HK-2 (cell line): ENCODE measurements around the gene TALDO1.
A peak's percentile ranks its signal among the peaks of the same experiment; 100 is the strongest.

Source experiments
- DNase-seq: peaks from one replicate; pipeline ENCODE4 v3.0.0-alpha.2; 2018; ENCODE audit not compliant: unreplicated experiment

Gene TALDO1

GRCh38 chr11:787084-787675 is 39.9 kb downstream of the TALDO1 start:
- DNase-seq = no peak

GRCh38 chr11:788009-788640 is 40.9 kb downstream of the TALDO1 start:
- DNase-seq = no peak

DNA sequence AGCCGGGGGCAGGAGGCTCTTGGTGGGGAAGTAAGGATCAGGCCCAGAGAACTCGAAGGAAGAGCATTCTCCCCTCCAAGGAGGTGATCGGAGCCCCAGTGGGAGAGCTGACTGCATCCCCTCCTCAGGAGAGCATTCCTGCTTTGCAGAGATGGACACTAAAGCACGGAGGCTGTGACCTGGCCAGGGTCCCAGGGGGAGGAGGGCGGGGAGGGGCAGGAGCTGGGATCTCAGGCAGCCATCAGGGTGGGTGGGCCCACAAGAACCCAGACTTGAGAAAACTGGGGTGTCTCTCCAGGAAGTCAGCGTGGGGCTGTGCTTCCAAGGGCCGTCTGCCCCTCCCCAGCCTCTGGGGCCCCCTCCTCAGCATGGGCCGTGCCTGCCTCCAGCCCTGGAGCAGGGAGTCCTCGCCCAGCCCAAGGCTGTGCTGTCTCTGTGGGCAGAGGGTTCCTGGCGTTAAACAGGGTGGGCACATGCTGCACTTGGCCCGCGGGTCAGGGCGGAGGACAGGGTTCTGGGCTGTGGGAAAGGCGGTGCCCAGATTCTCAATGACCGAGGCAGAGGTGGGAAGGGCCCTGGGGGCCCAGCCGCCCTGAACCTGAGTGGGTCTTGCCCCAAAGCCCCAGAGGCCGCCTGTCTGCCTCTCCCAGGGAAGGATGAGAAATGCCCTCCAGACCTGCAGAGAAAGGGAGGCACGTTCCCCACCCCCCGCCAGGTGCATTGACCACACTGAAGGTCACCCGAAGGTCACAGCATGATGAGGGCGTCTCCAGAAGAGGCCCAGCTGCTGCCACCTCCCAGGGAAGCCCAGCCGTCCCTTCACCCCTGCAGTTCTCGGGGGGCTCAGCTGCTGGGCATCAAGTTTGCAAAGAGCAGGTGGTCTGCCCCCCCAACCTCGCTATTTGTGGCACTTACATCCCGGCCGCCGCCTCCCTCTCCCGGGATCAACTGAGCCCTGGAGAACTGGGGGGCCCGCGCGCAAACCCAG is 42.0 kb downstream of the TALDO1 start:
- no peak for DNase-seq

DNA sequence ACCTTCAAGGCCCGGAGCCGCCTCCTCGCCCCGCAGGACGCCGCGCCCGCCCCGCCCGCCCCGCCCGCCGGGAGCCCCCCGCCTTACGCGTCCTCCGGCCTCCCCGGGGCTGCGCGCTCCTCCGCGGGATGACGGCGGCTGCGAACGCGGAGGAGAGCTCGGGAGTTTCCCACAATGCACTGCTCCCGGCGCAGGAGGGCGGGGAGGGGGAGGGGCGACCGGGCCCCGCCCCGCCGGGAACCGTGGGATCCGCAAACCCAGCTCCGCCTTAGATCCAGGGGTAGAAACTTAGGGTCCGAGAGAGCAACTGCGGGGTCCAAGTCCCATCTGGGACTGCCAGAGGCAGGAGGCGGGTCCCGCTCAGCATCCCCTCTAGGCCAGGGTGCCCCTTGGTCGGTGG is 42.7 kb downstream of the TALDO1 start, which contains the start of gene CEND1:
TSS of gene CEND1 (minus strand) at position 148 of the 400 bp plus-strand sequence. CDS start 1,514 bp downstream, outside the sequence.
- DNase-seq = no peak

DNA sequence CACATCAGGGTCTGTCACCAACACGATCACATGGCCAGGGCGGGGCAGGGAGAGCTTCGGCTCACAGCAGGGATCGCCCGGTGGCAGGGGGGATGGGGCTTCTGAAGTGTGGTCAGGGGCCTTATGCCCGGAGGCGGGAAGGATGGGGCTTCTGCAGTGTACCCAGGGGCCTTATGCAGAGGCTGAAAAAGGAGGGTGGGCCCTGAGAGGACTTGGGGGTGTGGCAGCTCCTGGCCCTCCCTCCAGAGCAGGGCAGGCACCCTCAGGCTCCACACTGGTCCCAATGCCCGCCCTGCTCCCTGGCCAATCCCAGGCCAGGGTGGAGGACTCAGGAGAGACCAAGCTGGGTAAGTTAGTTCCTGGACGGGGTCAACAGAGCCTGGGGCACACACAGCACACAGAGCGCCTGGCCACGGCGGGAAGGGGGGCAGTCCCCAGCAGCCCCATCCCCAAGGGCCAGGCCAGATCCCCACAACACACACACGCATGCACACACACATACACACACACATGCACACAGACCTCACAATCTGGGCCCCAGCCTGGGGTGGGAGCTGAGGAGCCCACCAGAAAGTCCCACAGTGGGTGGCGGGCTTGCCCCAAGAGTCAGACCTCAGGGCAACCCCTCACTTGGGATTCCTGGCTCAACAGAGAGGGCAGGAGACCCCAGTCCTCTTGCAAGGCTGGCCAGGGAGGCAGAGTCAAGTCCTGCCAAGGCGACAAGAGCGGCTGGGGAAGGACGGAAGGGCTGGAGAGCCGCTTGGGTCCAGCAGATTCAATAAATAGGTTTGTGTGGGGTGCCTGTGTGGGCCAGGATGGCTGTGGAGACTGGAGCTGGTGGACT is 43.7 kb downstream of the TALDO1 start:
- DNase-seq = no peak

DNA sequence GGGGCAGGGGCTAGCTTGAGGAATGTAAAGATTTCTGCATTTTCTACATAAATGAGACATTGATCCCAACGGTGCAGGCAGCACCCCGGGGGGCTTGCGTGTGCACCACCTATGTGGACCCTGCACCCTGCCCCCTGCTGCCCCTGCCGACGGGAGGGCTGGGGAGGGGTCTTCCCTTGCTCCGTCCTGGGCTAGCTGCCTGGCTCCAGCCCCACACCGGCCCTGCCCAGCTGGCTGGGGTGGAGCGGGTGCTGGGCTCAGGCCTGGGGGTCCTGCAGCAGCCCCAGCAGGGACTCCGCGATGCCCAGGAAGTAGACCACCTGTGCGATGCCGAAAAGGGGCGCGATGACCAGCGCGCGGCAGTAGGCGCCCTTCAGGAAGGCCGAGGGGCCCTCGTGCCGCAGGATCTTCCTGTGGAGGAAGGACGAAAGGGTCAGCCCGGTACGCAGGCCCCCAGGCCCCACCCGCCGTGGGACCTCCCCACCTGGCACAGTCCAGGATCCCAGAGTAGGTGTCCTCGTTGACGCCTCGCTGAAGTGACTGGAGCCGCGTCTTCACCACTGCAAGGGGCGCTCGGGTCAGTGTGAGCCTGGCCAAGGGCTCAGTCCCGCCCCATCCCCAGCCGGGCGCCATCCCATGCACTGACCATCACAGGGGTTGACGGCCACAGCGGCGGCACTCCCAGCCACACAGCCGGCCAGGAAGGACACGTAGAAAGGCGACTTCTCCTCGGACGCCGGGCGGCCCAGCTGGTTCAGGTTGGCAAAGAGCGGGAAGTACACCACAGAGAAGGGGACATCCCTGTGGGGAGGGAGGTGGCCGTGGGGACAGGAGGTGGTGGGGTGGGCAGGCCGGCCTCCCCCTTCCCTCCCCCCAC is 44.6 kb downstream of the TALDO1 start:
- no peak for DNase-seq

GRCh38 chr11:792535-792821 is 45.2 kb downstream of the TALDO1 start:
- DNase-seq = no peak

- no peak for DNase-seq
Measured at GRCh38 chr11:792873-793272, 45.6 kb downstream of the TALDO1 start.

DNA sequence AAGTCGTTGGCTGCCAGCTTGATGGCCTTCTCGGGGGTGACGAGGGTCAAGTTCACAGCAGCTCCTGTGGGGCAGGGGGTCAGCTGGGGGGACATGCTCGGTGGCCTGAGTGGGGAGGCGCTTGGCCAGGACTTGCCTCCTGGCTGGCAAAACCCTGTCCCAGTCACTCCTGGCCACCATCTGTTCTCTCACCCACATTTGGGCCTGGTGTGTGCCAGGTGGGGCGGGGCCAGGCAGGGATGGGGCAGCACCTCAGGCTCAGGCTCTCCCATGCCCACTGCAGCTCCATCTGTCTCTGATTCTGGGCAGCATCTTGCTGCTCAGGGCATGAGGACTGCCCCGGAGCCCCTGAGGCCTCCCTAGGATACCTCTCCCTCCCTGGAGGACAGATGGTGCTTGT is 46.3 kb downstream of the TALDO1 start:
- no peak for DNase-seq

- no peak for DNase-seq
Measured at GRCh38 chr11:794013-794765, 46.9 kb downstream of the TALDO1 start.

DNA sequence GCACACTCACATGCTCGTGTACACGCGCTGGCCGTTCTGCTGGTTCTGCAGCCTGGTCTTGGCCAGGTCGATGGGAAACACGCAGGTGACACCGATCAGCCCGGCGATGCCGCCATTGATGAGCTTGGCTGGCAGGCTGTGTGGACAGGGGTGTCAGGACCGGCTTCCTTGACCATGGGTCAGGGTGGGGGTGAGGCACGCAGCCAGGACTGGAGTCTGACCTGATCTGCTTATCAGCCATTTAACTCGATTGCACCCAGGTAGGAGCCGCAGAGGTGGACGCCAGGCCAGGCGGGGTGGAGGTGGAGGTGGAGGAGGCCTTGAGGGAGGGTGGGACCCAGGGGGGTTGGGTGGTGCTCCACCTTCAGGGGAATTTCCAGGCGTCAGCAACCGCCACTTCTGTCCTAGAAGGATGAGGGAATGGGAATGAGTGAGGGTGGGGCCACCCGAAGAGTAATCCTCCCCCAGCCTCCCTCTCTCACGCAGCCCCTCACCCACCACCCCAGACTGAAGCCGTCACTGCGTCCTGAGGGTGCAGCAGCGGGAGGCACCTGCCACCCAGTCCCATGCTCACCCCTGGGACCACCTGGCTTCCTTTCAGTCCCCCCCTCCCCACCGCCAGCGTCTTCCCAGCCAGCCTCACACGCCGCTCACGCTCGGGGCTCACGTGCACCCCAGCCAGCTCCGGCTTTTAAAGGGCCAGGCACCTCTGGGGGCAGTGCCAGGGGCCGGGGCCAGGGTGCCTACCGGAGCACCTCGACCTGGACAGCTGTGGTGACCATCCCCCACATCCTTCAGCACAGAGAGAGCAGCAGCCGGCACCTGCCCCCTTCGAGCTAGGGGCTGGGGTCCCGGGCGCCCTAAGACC is 47.7 kb downstream of the TALDO1 start:
- DNase-seq = no peak

DNA sequence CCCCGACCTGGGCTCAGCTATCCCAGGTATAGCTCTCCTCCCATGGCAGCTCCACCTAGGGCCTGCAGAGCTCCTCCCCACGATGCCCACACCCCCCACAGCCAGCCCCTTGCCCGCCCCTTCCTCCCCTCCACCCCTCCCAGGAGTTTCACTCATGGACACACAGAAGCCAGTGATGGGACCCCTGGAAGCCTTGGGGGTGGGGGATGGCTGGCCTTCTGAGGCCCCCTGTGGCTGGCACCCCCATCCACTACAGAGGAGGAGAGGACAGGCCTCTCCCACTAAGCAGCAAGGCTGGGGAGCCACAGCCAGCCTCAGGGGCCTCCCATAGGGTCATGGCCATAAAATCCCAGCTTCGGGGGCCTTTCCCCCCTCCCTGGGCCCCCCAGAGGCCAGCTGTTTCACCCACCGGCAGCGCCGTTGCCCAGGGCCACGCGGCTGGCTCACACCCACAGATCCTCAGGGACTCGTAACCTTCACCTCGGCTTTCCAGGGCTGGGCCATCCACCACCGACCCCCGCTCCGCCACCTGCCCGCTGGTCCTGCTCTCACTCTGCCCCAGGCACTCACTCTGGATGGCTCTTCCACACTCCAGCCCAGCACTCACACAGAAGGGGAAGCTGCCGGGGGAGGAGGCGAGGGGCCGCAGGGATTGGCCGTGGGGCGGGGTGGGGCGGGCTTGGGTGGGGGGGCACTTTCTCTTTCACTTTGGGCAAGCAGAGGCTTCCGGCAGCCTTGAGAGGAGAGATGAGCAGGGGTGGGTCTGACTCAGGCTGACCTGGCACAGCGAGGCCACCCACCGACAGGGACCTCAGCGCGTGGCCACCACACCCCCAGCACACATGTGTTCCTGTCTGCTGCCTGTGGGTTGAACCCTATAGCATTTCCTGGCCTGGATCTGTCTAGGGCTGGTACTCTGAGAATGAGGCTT is 48.6 kb downstream of the TALDO1 start:
- peak; percentile 90 for DNase-seq

DNA sequence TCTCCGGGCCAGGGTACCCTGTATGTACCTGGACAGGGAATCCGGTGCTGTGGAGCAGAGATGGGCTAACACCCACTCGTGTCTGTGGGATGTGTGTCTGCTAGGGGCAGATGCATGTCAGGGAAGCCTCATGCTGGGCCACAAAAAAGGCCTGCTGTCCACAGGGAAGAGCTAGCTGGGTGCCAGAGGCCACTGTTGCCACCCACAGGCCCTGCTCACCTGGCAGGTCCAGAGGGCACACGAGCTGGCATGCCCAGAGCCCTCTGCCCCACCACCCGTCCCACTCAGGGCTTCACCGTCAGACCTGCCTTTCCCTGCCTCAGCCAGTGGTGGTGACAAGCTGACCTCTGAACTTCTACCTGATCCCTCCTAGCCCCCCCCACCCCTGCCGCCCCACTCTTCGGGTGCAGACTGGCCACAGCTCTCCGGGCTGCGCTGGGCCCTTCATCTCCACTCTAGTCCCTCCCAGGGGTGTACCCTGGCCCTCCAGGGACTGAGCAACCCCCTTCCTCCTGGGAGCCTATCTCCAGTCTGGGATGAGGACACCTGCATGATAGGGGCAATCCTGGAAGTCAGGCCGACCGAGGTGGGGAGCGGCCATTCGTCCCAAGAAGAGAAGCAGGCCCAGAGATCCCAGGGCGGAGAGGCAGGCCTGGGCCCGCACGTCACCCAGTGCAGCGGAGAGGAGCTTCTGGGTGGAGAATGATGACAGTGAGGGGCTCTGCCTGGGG is 49.5 kb downstream of the TALDO1 start:
- DNase-seq = no peak

DNA sequence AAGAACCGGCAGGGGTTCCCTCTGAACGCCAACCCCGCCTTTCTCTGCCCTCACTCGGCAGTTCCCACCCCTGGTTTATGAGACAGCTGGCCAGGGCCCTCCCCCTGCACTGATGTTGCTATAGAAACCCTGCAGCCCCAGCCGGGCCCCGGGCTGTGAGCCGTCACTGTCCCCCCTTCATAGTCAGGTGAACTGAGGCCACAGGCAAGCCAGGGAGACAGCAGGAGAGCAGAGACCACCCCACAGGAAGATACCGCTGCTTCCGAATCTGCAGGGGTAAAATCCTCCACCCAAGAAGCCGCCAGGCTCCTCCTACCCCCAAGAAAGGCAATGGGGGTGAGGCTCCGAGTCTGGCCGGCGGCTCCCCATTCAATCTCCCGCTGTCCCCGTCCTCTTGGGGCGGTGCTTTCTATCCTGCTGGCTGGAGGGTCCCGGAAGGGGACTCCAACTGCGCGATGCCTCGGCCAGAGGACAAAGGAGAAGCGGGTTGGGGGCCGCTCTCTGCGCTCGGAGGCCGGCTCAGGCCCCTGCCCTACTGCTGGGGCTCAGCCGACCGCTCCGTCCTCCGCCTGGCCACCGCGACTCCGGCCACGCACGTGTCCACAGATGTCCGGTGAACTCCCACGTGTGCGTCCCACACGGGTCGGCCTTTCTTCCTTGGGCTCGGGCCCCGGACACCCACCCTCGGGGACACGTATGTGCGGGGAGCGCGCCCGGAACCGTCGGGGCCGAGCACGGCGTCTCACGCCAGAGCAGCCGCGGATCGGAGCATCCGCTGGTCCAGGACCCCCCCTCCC is 50.2 kb downstream of the TALDO1 start:
- peak; percentile 70 for DNase-seq

DNA sequence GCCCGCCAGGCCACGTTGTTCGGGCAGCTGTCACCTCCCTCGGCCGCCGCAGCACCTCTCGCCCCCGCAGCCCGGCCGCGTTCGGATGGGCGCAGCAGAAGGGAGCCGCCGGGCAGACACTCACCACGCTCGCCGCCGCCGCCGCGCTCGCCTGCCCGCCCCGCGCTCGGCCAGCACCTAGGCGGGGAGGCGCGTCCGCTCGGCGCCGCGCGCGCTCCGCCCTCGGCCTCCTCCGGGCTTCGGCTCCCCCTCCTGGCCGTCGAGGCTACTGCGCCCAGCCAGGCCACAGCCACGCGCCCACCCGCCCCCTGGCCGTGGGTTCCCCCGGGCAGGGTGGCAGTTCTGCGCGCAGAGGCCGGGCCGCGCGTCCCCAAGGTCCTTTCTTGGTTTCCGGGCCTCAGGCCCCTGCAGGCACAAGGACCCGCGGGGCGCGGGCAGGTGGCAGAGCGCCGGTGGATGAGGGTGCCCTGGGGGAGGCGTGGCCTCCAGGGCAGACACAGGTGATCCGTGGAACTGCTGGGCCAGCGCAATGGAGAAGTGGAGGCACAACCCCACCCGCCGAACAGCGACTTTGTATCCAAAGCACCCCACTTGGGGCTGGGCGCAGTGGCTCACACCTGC is 50.9 kb downstream of the TALDO1 start, which contains the start of gene SLC25A22:
TSS of gene SLC25A22 (minus strand) at position 189 of the 621 bp plus-strand sequence. CDS start 3,275 bp downstream, outside the sequence.
- peak; percentile 67 for DNase-seq
